ENCODE data around the gene FANCM. TPM values are rescaled to one million over a fixed set of nuclear protein-coding genes. Genes with fewer than 3 reads are reported as not detected.

Gene FANCM
- total and polyA plus RNA-seq, 9 of the 15 experiments (the other 6 are each of a cell fraction or from before 2014, with no cell fraction given), result 5.1 to 14.4 (median 6.2) TPM

DNA sequence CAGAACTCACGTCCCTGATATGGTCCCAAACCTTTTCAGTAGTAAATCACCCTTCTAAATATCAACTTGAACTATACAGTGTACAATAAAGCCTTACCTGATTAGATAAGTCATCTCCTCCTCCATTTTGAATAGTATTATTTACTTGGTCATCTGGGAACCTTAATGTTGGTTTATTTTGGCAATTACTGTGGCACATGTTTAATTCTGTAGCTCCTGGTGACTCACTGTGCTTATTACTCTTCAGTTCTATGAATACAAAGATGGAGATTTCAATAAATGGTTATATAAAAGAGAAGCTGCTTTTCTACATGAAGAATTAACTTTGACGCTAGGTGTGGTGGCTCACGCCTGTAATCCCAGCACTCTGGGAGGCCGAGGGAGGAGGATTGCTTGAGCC lies 91.8 kb downstream of the FANCM start (continued):
- TF ChIP-seq ESRRB (CRISPR knock-in tag; IDR thresholded peaks at IDR 0.05; ENCODE audit: borderline replicate concordance) (no peak), ZNF668 (CRISPR knock-in tag; IDR thresholded peaks at IDR 0.05) (no peak)

DNA sequence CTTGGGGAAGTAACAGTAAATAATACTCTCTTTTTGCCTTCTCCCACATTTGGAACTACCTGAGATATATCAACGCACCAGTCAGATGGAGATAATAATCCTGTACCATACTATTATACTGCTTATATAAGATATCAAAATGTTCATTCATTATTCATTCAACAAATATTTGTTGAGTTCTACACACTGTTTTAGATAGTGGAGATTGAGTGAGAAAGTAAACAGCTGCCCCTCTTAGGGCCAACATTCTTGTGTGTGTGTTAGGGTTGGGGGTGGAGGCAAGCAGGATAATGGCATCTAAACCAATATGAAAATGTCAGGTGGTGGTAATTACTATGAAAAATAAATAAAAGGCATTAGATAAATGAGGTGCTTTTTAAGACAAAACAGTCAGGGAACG lies 103.3 kb downstream of the FANCM start:
- no peaks in the 10 kb centered on the region for H4K20me1 ChIP-seq (replicated peaks; ENCODE audit: control insufficient read depth, insufficient read depth, low read length)
- H3K9ac ChIP-seq (ENCODE audit: insufficient read depth in 1 of 2, low read depth in 2 of 2, low read length in 2 of 2), result no peak overlapping the region
- H3K27me3 ChIP-seq (ENCODE audit: control insufficient read depth in 2 of 2, insufficient read depth in 2 of 2, low read length in 2 of 2), result no peaks in the 10 kb centered on the region
- H3K27ac ChIP-seq (ENCODE audit: extremely low read depth, low read depth, low read length), result no peak overlapping the region
- H3K9me3 ChIP-seq (replicated peaks; ENCODE audit: control insufficient read depth, insufficient read depth, low read depth, low read length), result no peaks in the 10 kb centered on the region
- H3K4me1 ChIP-seq (replicated peaks in 1 of 2; ENCODE audit: control insufficient read depth in 2 of 2, insufficient read depth in 2 of 2, low read length in 2 of 2), result no peaks in the 10 kb centered on the region
- peaks cover 17% of the 10 kb centered on the region; the same call in 2 of the 3 replicates for H3K36me3 ChIP-seq (ENCODE audit: control insufficient read depth, insufficient read depth, low read length)
- 60% methylated on average over 1 of the region's 2 CpGs for WGBS (ENCODE audit: insufficient coverage, low coverage, missing lambda C conversion rate)
- intact Hi-C loops (cut with micrococcal nuclease), result no loop called here
- H3K79me2 ChIP-seq (ENCODE audit: control insufficient read depth, insufficient read depth, low read length), result peaks cover 14% of the 10 kb centered on the region; the same call in 2 of the 3 replicates
- no peaks in the 10 kb centered on the region for H3K9me1 ChIP-seq (ENCODE audit: control insufficient read depth, insufficient read depth, low read length)
- H3K4me3 ChIP-seq, result no peak overlapping the region
- in situ Hi-C loops (cut with MboI), result no loop called here
- POLR2A ChIA-PET, result no interaction called here
- H3K4me2 ChIP-seq (ENCODE audit: insufficient read depth, low read length), result no peak overlapping the region
- no TSS peak for BruUV-seq (replicated peaks)
- no peak overlapping the region for H2AFZ ChIP-seq (ENCODE audit: low read depth, low read length)
- CTCF ChIA-PET (ENCODE audit: low intra/inter-chr PET ratio), result no interaction called here
- DNase-seq (ENCODE audit: extremely low read depth in 1 of 4, low spot score in 3 of 4) (no peak), ATAC-seq (no peak), FAIRE-seq (no peak)
- TF ChIP-seq NCOA2 (IDR thresholded peaks at IDR 0.05; ENCODE audit: partially characterized antibody in 2 of 2) (no peak), RUNX1 (IDR thresholded peaks at IDR 0.05; ENCODE audit: low read depth) (no peak), TCF3 (CRISPR knock-in tag; IDR thresholded peaks at IDR 0.05) (no peak), CGGBP1 (CRISPR knock-in tag; IDR thresholded peaks at IDR 0.05) (no peak), POLR2AphosphoS2 (IDR thresholded peaks at IDR 0.05; ENCODE audit: low read length) (no peak), E2F3 (CRISPR knock-in tag; IDR thresholded peaks at IDR 0.05) (no peak), CBX1 (IDR thresholded peaks at IDR 0.05; ENCODE audit: low read depth) (no peak), NR2F6 (CRISPR knock-in tag; IDR thresholded peaks at IDR 0.05) (no peak), SIN3B (IDR thresholded peaks at IDR 0.05; ENCODE audit: low read depth) (no peak), ZNF780A (CRISPR knock-in tag; IDR thresholded peaks at IDR 0.05) (no peak), MAZ (CRISPR knock-in tag; conservative IDR thresholded peaks at IDR 0.05 in 1 of 2, IDR thresholded peaks at IDR 0.05 in 1 of 2) (no peak), ARID3A (IDR thresholded peaks at IDR 0.05; ENCODE audit: borderline replicate concordance, low read depth, low read length) (no peak), L3MBTL2 (IDR thresholded peaks at IDR 0.05) (no peak)
- TF ChIP-seq, protein P1, sequence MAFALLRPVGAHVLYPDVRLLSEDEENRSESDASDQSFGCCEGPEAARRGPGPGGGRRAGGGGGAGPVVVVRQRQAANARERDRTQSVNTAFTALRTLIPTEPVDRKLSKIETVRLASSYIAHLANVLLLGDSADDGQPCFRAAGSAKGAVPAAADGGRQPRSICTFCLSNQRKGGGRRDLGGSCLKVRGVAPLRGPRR (CRISPR knock-in tag; IDR thresholded peaks at IDR 0.05), result no peak
- TF ChIP-seq, protein P2, sequence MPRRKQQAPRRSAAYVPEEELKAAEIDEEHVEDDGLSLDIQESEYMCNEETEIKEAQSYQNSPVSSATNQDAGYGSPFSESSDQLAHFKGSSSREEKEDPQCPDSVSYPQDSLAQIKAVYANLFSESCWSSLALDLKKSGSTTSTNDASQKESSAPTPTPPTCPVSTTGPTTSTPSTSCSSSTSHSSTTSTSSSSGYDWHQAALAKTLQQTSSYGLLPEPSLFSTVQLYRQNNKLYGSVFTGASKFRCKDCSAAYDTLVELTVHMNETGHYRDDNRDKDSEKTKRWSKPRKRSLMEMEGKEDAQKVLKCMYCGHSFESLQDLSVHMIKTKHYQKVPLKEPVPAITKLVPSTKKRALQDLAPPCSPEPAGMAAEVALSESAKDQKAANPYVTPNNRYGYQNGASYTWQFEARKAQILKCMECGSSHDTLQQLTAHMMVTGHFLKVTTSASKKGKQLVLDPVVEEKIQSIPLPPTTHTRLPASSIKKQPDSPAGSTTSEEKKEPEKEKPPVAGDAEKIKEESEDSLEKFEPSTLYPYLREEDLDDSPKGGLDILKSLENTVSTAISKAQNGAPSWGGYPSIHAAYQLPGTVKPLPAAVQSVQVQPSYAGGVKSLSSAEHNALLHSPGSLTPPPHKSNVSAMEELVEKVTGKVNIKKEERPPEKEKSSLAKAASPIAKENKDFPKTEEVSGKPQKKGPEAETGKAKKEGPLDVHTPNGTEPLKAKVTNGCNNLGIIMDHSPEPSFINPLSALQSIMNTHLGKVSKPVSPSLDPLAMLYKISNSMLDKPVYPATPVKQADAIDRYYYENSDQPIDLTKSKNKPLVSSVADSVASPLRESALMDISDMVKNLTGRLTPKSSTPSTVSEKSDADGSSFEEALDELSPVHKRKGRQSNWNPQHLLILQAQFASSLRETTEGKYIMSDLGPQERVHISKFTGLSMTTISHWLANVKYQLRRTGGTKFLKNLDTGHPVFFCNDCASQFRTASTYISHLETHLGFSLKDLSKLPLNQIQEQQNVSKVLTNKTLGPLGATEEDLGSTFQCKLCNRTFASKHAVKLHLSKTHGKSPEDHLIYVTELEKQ (CRISPR knock-in tag; IDR thresholded peaks at IDR 0.05), result no peak
